Measurements from ENCODE around the gene TMEM190.

DNA sequence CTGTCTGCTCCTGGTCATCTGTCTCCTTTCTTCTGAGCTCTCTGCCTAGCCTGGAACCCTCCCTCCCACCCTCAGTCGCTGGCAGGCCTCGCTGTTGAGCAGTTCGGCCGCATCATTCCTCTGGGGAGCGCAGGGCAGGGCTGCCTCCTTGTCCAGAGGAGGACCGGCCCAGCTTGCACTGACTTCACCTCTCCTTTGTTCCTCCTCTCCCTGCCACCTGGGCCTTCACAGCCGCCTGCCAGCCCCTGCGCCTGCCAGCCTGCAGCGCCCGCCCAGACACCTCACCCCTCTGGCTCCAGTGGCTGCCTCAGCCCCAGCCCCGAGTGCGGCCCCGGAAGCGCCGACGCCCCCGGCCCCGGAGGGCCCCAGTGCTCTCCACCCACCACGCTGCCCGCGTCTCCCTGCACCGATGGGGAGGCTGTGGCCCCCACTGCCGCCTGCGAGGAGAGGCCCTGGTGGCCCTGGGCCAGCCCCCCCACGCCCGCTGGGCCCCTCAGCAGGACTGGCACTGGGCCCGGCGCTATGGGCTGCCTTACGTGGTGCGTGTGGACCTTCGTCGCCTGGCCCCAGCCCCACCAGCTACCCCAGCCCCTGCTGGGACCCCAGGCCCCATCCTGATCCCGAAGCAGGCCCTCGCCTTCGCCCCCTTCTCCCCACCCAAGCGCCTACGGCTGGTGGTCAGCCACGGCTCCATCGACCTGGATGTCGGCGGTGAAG is 29.7 kb upstream of the TMEM190 start:
- TF ChIP-seq, protein P1, sequence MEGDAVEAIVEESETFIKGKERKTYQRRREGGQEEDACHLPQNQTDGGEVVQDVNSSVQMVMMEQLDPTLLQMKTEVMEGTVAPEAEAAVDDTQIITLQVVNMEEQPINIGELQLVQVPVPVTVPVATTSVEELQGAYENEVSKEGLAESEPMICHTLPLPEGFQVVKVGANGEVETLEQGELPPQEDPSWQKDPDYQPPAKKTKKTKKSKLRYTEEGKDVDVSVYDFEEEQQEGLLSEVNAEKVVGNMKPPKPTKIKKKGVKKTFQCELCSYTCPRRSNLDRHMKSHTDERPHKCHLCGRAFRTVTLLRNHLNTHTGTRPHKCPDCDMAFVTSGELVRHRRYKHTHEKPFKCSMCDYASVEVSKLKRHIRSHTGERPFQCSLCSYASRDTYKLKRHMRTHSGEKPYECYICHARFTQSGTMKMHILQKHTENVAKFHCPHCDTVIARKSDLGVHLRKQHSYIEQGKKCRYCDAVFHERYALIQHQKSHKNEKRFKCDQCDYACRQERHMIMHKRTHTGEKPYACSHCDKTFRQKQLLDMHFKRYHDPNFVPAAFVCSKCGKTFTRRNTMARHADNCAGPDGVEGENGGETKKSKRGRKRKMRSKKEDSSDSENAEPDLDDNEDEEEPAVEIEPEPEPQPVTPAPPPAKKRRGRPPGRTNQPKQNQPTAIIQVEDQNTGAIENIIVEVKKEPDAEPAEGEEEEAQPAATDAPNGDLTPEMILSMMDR (IDR thresholded peaks at IDR 0.05), result no peak
- no peak for TF ChIP-seq POLR2A (IDR thresholded peaks at IDR 0.05)
- TF ChIP-seq EP300 (IDR thresholded peaks at IDR 0.05), result no peak
- TF ChIP-seq POLR2AphosphoS5 (IDR thresholded peaks at IDR 0.05), result no peak

Data from gastroesophageal sphincter (tissue), 3 donors.